Measurements from ENCODE around the gene ST8SIA4.
"Not testable (repeated sequence)": the region's sequence is repeated elsewhere in the genome, so short reads cannot be mapped to it uniquely, and the experiment has no call there.

Gene ST8SIA4

DNA sequence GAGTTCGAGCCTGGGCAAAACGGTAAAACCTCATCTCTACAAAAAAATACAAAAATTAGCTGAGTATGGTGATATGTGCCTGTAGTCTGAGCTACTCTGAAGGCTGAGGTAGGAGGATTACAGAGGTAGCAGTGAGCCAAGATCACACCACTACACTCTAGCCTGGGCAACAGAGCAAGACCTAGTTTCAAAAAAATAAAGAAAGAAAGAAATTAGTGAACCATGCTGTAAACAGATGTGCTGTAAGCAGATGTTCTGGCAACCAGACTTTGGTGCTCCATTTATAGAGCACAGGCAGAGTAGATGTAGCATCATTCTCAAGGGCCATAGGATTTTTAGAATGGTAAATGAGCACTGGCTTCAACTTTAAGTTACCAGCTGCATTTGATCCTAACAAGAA, 115.4 kb downstream of the ST8SIA4 start:
- H3K4me3 ChIP-seq (ENCODE audit: low read depth, low read length) = no peak overlapping the region
- no peak for DNase-seq
- no peaks in the 10 kb centered on the region for H3K36me3 ChIP-seq (replicated peaks)
- in situ Hi-C loops (cut with HindIII; ENCODE audit: low pct_ligation_motif_present, low sequenced_read_pairs) = no loop called here
- TF ChIP-seq, protein P1, sequence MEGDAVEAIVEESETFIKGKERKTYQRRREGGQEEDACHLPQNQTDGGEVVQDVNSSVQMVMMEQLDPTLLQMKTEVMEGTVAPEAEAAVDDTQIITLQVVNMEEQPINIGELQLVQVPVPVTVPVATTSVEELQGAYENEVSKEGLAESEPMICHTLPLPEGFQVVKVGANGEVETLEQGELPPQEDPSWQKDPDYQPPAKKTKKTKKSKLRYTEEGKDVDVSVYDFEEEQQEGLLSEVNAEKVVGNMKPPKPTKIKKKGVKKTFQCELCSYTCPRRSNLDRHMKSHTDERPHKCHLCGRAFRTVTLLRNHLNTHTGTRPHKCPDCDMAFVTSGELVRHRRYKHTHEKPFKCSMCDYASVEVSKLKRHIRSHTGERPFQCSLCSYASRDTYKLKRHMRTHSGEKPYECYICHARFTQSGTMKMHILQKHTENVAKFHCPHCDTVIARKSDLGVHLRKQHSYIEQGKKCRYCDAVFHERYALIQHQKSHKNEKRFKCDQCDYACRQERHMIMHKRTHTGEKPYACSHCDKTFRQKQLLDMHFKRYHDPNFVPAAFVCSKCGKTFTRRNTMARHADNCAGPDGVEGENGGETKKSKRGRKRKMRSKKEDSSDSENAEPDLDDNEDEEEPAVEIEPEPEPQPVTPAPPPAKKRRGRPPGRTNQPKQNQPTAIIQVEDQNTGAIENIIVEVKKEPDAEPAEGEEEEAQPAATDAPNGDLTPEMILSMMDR (IDR thresholded peaks at IDR 0.05; ENCODE audit: low read depth, low read length, missing control alignments) = no peak
- H3K27me3 ChIP-seq (replicated peaks) = no peaks in the 10 kb centered on the region
- no peak overlapping the region for H3K27ac ChIP-seq

DNA sequence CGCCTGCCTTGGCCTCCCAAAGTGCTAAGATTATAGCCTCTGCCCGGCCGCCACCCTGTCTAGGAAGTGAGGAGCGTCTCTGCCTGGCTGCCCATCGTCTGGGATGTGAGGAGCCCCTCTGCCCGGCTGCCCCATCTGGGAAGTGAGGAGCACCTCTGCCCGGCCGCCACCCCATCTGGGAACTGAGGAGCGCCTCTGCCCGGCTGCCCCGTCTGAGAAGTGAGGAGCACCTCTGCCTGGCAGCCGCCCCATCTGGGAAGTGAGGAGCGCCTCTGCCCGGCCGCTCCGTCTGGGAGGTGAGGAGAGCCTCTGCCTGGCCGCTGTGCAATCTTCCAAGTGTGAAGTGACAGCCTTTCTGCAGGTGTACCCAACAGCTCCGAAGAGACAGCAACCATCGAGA, 117.5 kb downstream of the ST8SIA4 start:
- H3K27ac ChIP-seq; DNase-seq; H3K4me3 ChIP-seq (ENCODE audit: low read depth, low read length); H3K36me3 ChIP-seq (replicated peaks); in situ Hi-C loops (cut with HindIII; ENCODE audit: low pct_ligation_motif_present, low sequenced_read_pairs); H3K27me3 ChIP-seq (replicated peaks): not testable (repeated sequence)

DNA sequence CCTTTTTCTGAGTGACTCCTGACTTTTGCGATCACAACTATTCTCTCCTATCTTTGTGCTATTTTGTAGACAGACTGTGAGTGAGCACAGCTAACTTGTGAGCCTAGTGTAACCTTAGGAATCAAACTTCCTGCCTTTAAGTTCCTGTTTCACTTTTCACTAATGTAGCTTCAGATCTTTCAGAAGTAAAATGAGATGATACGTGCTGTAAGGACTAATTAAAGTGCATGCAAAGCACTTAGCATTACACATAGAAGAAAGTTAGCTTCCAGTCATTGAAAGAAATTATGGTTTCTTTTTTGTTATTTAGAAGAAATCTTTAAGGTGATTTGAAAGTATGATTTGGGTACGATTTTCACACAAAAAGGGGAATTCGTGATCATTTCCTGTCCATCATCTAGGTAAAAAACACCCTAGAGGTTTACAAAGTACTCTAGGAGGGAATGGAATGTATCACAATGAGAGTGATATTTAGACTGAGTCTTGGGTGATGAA, 122.7 kb downstream of the ST8SIA4 start:
- H3K36me3 ChIP-seq (replicated peaks) = no peaks in the 10 kb centered on the region
- H3K27ac ChIP-seq = no peak overlapping the region
- H3K4me3 ChIP-seq (ENCODE audit: low read depth, low read length) = no peak overlapping the region
- H3K27me3 ChIP-seq (replicated peaks) = no peaks in the 10 kb centered on the region
- DNase-seq = no peak
- TF ChIP-seq, protein P1 (IDR thresholded peaks at IDR 0.05; ENCODE audit: low read depth, low read length, missing control alignments) = no peak
- in situ Hi-C loops (cut with HindIII; ENCODE audit: low pct_ligation_motif_present, low sequenced_read_pairs) = no loop called here

DNA sequence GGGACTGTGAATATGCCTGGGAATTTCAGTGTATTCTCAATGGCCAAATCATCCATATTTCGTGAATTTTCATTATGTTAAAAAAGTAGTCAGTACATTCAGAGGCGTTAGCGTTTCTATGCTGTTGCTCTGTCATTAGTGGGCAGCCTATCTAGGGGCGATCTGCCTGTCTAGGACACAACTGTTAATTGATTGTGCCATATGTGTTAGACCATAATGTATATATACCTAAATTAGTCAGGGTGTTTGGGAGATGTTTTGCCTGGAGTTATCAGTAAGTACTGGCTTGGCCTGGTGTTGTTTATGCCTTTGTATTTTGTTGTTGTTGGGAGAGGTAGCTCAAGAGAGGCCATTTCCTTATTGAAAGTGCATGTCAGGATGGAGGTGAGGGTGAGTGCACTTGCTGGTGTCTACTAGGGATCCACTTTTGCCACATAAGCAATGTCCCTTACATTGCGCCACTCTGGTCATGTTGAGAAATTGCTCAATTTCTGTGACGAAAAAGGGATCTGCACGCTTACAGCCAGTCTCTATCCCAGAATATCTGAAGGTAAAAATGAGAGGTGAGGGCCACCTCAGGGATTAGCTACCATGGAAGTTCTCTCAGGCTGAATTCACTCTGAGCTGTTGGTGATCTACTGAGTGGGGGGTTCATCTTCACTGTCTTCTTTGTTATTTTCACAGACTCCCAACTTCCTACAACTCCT, 123.3 kb downstream of the ST8SIA4 start:
- in situ Hi-C loops (cut with HindIII; ENCODE audit: low pct_ligation_motif_present, low sequenced_read_pairs) = no loop called here
- H3K4me3 ChIP-seq (ENCODE audit: low read depth, low read length) = no peak overlapping the region

DNA sequence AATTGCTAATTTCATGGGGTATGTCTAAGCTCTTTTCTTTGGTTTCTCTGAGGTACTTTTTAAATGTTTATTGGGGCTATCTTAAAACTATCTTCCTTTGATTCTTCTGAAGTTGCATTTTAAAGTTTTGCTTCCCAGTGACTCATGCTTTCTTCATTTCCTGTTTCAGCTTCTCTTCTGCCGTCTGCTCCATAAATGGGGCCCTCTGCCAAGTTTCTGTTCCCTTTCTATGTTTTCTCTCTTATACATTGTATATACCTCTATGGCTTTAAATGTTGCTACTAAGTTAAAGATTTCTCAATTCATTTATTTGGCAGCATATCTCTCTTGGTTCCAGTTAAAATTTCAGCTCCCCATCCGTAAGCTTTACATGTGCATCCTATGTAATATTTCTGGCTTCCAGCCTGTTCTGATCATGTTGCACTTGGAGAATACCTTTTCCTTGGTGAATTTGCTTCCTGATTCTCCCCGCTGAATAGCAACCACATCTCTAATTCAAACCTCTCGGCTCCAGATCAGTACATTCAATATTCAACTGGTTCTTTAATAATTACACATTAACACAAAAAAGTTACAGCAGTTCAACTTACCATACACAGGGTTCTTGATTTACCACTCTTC, 125.3 kb downstream of the ST8SIA4 start:
- H3K4me3 ChIP-seq (ENCODE audit: low read depth, low read length) = no peak overlapping the region
- H3K27ac ChIP-seq = peak overlapping the region; percentile 67
- peak; percentile 75 for DNase-seq
- no peaks in the 10 kb centered on the region for H3K36me3 ChIP-seq (replicated peaks)
- in situ Hi-C loops (cut with HindIII; ENCODE audit: low pct_ligation_motif_present, low sequenced_read_pairs) = no loop called here
- TF ChIP-seq, protein P1 (IDR thresholded peaks at IDR 0.05; ENCODE audit: low read depth, low read length, missing control alignments) = no peak
- H3K27me3 ChIP-seq (replicated peaks) = no peaks in the 10 kb centered on the region

More for the DNA sequence above, 123.3 kb downstream of the ST8SIA4 start:
- Histone ChIP-seq H3K27ac (no peak overlapping the region), H3K27me3 (replicated peaks) (no peaks in the 10 kb centered on the region), H3K36me3 (replicated peaks) (no peaks in the 10 kb centered on the region)
- TF ChIP-seq, protein P1 (IDR thresholded peaks at IDR 0.05; ENCODE audit: low read depth, low read length, missing control alignments) = no peak
- DNase-seq = no peak

DNA sequence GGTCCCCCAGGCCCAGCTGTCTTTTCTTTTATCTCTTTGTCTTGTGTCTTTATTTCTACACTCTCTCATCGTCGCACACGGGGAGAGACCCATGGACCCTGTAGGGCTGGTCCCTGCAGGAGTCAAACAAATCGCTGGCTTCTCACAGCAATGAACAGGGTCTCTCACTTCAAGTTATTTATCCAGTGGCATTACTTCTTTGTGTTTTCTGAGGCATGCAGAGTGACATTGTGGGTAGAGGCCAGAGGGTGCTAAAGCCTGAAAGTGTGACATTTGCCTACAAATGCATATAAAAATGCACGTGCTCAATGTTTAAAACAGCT, 127.6 kb downstream of the ST8SIA4 start:
- DNase-seq = no peak
- Histone ChIP-seq H3K36me3 (replicated peaks) (no peaks in the 10 kb centered on the region), H3K4me3 (ENCODE audit: low read depth, low read length) (no peak overlapping the region), H3K27me3 (replicated peaks) (no peaks in the 10 kb centered on the region), H3K27ac (no peak overlapping the region)
- TF ChIP-seq, protein P1 (IDR thresholded peaks at IDR 0.05; ENCODE audit: low read depth, low read length, missing control alignments) = no peak
- in situ Hi-C loops (cut with HindIII; ENCODE audit: low pct_ligation_motif_present, low sequenced_read_pairs) = no loop called here

Data from brain microvascular endothelial cell (primary cell).